ENCODE results near the gene INPP5A.
"Not testable (repeated sequence)": the region's sequence is repeated elsewhere in the genome, so short reads cannot be mapped to it uniquely, and the experiment has no call there.

Gene INPP5A

DNA sequence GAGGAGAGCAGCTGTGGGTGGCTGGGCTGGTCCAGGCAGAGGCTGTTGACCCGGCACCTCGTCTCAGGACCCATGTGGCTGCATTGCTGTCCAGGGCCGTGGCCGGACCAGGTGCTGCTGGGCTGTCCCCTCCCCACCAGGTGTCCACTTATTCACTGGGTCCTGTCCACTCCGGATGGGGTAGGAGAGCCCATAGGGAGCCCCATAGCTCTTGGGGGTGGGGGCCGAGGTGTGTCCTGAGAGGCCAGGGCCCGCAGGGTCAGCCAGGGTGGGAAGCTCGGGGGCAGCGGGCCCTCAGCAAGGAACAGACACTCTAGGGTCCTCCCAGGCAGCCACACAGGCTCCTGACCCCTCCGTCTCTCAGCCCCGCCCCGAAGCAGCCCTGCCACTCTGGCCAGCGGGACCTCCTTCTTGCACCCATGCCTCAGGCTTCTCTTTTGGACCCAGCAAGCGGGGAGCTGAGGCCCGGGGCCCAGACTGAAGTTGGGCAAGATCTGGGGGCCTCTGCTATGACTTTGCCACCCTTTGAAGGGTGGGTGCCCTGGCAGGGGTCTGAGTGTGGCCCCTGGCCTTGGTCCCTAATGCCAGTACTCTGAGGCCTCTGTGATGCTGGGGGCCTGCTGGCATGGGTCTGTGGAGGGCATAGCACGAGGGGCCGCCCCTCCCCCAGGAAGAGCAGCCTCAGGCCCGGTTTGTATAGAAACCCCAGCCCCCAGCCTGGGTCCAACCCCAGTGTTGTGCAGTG is 162.0 kb downstream of the INPP5A start:
- no peak for DNase-seq

- DNase-seq, result no peak
Observed at GRCh38 chr10:132700156-132701098, 162.8 kb downstream of the INPP5A start.

GRCh38 chr10:132701099-132701845 is 163.7 kb downstream of the INPP5A start:
- DNase-seq, result no peak

GRCh38 chr10:132701846-132702190 is 164.2 kb downstream of the INPP5A start:
- no peak for DNase-seq

- DNase-seq, result no peak
Observed at GRCh38 chr10:132702601-132703418, 165.2 kb downstream of the INPP5A start.

GRCh38 chr10:132703419-132704007 is 165.9 kb downstream of the INPP5A start:
- no peak for DNase-seq

GRCh38 chr10:132704008-132704814 is 166.6 kb downstream of the INPP5A start:
- no peak for DNase-seq

- DNase-seq, result not testable (repeated sequence)
Observed at GRCh38 chr10:132704815-132705064, 167.2 kb downstream of the INPP5A start.

- DNase-seq, result no peak
Observed at GRCh38 chr10:132705173-132705572, 167.6 kb downstream of the INPP5A start.

- no peak for DNase-seq
Observed at GRCh38 chr10:132705943-132706342, 168.4 kb downstream of the INPP5A start.

- DNase-seq, result no peak
Observed at GRCh38 chr10:132706701-132707100, 169.1 kb downstream of the INPP5A start.

- no peak for DNase-seq
Observed at GRCh38 chr10:132707121-132707775, 169.7 kb downstream of the INPP5A start.

- DNase-seq, result no peak
Observed at GRCh38 chr10:132707776-132708171, 170.2 kb downstream of the INPP5A start.

DNA sequence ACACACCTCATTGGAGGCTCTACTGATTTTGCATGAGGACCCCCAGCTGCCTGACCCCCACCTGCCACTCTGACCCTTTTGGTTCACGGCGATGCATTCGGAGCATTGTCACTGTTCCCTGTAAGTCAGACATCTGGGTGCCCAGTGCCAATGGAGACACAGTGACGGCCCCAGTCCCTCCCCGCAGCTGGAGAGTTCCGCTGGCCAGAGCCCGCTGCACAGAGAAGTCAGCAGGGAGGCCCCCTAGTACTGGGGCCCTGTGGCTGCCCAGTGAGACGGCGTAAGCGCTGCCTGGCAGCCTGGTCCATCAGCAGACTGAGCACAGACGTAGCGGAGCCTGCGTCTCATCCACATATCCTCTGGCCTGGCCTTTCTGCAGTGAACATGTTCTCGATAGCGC is 170.9 kb downstream of the INPP5A start:
- DNase-seq, result no peak

DNA sequence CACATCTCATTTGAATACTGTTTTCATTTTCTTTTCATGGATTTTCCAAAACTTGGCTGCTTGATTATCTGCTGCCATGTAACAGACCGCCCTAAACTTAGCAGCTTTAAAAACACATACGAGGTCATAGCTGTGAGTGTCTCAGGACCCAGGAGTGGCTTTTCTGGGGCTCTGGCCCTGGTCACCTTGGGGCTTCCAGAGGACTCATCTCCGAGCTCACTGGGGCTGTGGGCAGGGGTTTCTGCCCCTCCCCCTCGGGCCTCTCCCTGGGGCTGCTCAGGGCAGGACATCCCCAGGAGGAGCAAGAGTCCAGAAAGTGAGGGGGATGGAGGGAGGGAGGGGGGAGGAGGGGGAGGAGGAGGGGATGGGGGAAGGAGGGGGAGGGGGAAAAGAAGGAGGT is 171.3 kb downstream of the INPP5A start:
- no peak for DNase-seq

- no peak for DNase-seq
Observed at GRCh38 chr10:132709471-132709951, 171.9 kb downstream of the INPP5A start.

- DNase-seq, result no peak
Observed at GRCh38 chr10:132710036-132710686, 172.6 kb downstream of the INPP5A start.

DNA sequence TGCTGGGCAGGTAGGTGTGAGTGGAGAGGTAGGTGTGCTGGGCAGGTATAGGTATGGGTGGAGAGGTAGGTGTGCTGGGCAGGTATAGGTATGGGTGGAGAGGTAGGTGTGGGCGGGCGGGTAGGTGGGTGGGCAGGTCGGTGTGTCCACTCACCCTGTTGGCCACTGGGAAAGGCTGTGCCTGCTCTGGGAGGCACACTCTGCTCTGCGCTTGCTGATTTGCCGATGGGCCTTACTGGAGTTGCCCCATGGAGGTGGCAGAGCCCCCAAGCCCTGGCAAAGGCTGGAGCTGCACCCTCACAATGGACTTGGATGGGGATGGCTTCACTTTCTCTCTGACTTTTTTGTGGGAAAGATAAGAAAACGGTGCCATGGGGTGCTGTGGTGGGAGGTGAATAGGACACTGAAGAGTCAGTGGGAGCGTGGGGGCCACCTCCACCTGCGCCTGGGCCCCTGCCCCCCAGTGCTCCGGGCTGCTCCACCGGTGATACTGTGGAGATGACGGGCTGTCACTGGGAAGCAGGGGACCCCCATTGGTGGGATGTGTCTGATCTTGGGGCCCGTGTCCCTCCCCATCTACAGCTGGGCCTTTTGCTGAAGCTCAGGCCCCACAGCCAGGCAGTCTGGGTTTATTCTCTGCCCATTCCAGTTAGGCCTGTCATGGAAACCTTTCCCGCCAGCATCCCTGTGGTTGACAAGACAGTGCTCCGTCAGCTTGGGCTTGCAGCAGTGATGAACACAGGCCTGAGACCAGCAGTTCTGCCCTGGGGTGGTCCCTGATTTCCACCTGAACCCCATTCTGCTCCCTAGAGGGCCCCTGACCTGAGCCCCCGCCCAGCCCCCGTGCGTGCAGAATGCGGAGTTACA is 173.4 kb downstream of the INPP5A start:
- DNase-seq, result no peak

DNA sequence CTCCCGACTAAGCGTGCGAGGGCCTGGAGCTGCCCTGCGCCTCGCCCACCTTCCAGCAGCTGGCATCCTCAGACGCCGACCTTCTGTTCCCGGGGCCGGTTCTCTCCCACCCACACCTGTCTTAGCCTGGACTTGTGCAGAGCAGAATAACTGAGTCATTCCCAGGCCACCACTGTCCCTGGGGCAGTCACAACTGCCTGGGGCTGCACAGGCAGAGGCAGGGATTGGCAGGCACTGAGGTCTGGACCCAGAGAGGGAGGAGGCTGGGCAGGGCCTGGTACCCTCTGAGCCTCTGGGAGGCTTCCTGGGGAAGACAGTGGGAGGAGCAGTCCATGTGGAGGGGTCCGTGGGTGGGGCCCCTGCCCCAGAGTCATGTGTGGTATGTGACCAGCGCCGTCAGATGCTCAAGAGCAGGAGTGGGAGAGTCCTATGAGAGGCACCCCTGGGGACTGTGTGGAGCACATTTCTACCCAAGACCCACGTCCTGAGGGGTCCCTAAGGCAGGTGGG is 174.1 kb downstream of the INPP5A start:
- no peak for DNase-seq

Data from activated gamma-delta T cell (primary cell).